ENCODE results near the gene LINGO1. TPM values are rescaled to one million over a fixed set of nuclear protein-coding genes. Genes with fewer than 3 reads are reported as not detected.

LINGO1 gene
- total and polyA plus RNA-seq, 2 of the 8 experiments (the other 6 are each of a cell fraction or from before 2014, with no cell fraction given): 57.1 to 114 TPM

- no peak overlapping the region for H2BK20ac ChIP-seq (ENCODE audit: low read length)
- no peak for DNase-seq (ENCODE audit: low read depth in 1 of 2, low spot score in 2 of 2)
- no peaks in the 10 kb centered on the region for H3K9me3 ChIP-seq (ENCODE audit: insufficient read depth in 2 of 2, low read depth in 1 of 2, low read length in 1 of 2)
- no peak overlapping the region; the same call in 1 of the 2 replicates for H2BK5ac ChIP-seq (ENCODE audit: low read depth, low read length)
- H3K18ac ChIP-seq (ENCODE audit: extremely low read depth, low read length): no peak overlapping the region
- H2BK12ac ChIP-seq (ENCODE audit: low read depth, low read length): no peak overlapping the region
- H2BK15ac ChIP-seq (ENCODE audit: low read length): no peak overlapping the region
- H3K4me1 ChIP-seq (replicated peaks in 1 of 4; ENCODE audit: control insufficient read depth in 3 of 4, insufficient read depth in 4 of 4, low read length in 3 of 4): peaks cover 0 to 17% (median 11%) of the 10 kb centered on the region in 4 experiments; a peak in 6 of 7 replicates
- CTCF ChIA-PET (ENCODE audit: partially characterized antibody): interaction anchor here (1.5 to 11.7 kb wide), 9 partner anchors 13 to 251 kb away, joined by 4 to 74 read pairs (median 7); partner anchors contain the start of gene LINGO1
- H3K36me3 ChIP-seq (ENCODE audit: control insufficient read depth in 2 of 4, insufficient read depth in 4 of 4, low read length in 3 of 4): no peaks in the 10 kb centered on the region
- no peak overlapping the region for H3K9ac ChIP-seq (replicated peaks in 1 of 4; ENCODE audit: extremely low read depth in 1 of 4, low read depth in 3 of 4, low read length in 3 of 4)
- peaks cover 1% of the 10 kb centered on the region; the same call in 1 of the 2 replicates for H3K23me2 ChIP-seq (ENCODE audit: low read depth, low read length)
- no peaks in the 10 kb centered on the region for H3K79me2 ChIP-seq (ENCODE audit: control insufficient read depth in 1 of 2, insufficient read depth in 2 of 2, low read length in 2 of 2)
- H3K56ac ChIP-seq (replicated peaks; ENCODE audit: insufficient read length, low read depth, low read length): no peak overlapping the region
- H3K4me3 ChIP-seq (ENCODE audit: extremely low read depth in 1 of 4, insufficient read depth in 2 of 4, low read depth in 3 of 4, low read length in 4 of 4): no peak overlapping the region
- no peak overlapping the region for H2AK5ac ChIP-seq (ENCODE audit: low read depth, low read length)
- H3K23ac ChIP-seq (ENCODE audit: insufficient read length): no peak overlapping the region
- peak overlapping the region; percentile 54; the same call in 1 of the 2 replicates for H4K8ac ChIP-seq (ENCODE audit: extremely low read depth, insufficient read depth, low read length)
- WGBS, 2 experiments (ENCODE audit: extremely low coverage in 1 of 2, insufficient coverage in 1 of 2, insufficient read length in 1 of 2, insufficient replicate concordance in 2 of 2, low coverage in 1 of 2, low lambda C conversion rate in 2 of 2, missing lambda C conversion rate in 1 of 2): 91% methylated on average over 6 of the region's 6 CpGs; no CpG with 5 or more reads in 1 of the 2 experiments
- no peaks in the 10 kb centered on the region for H3K79me1 ChIP-seq (ENCODE audit: low read depth, low read length)
- no peak overlapping the region for H3K27ac ChIP-seq (ENCODE audit: low read depth, low read length)
- no peaks in the 10 kb centered on the region for H4K20me1 ChIP-seq (replicated peaks in 1 of 2; ENCODE audit: control insufficient read depth in 1 of 2, insufficient read depth in 2 of 2, low read length in 2 of 2)
- FAIRE-seq: no peak
- no peak overlapping the region for H4K5ac ChIP-seq (ENCODE audit: insufficient read length, low read depth, low read length)
- H2AFZ ChIP-seq (ENCODE audit: low read length): peak overlapping the region; percentile 59; the same call in 1 of the 2 replicates
- H3K27me3 ChIP-seq (replicated peaks in 1 of 4; ENCODE audit: control insufficient read depth in 3 of 4, extremely low read depth in 1 of 4, insufficient read depth in 3 of 4, low read length in 3 of 4): no peaks in the 10 kb centered on the region
- no peak overlapping the region for H3K4ac ChIP-seq (replicated peaks; ENCODE audit: insufficient read length, low read depth, low read length)
- POLR2A ChIA-PET (ENCODE audit: partially characterized antibody): interaction anchor here (1.1 kb wide), 1 partner anchor 8 kb away, joined by 4 read pairs; no protein-coding TSS in a partner anchor
- H4K91ac ChIP-seq (replicated peaks; ENCODE audit: insufficient read length, low read length): no peak overlapping the region
- no peak overlapping the region for H2BK120ac ChIP-seq (replicated peaks; ENCODE audit: low read depth, low read length)
- H3K14ac ChIP-seq (ENCODE audit: insufficient read length): no peak overlapping the region
- no peak overlapping the region for H3K4me2 ChIP-seq (ENCODE audit: insufficient read depth in 1 of 2, low read depth in 2 of 2, low read length in 2 of 2)
- TF ChIP-seq EZH2 (IDR thresholded peaks at IDR 0.05; ENCODE audit: low read depth, low read length, severe bottlenecking) (no peak), ZNF274 (IDR thresholded peaks at IDR 0.05; ENCODE audit: borderline replicate concordance, extremely low read depth, low read length) (no peak), TAF7 (optimal IDR thresholded peaks at IDR 0.05; ENCODE audit: borderline replicate concordance, low read depth, low read length) (no peak), MAX (IDR thresholded peaks at IDR 0.05) (no peak), GABPA (IDR thresholded peaks at IDR 0.05; ENCODE audit: borderline replicate concordance, insufficient read depth, low read length) (no peak), RBBP5 (IDR thresholded peaks at IDR 0.05; ENCODE audit: borderline replicate concordance, low read depth, low read length) (no peak), CREB1 (IDR thresholded peaks at IDR 0.05) (no peak)
Observed at GRCh38 chr15:77569729-77570125, 63.0 kb downstream of the LINGO1 start.

Data from H1 (cell line).